HUES48 (cell line): ENCODE results near the gene LIPC.
A peak's percentile ranks its signal among the peaks of the same experiment; 100 is the strongest.

Experiments
- H3K27ac ChIP-seq: one replicate; pipeline ENCODE4 v1.7.0; 2013; ENCODE audit warnings: low read depth, low read length, inconsistent platforms
- H3K27me3 ChIP-seq: 2 replicates; pipeline ENCODE4 v1.6.1; 2013; ENCODE audit warnings: mild to moderate bottlenecking, low read length; ENCODE audit not compliant: control insufficient read depth, insufficient read depth
- H3K36me3 ChIP-seq: 2 replicates; pipeline ENCODE4 v1.6.1; 2013; ENCODE audit warnings: low read length; ENCODE audit not compliant: control insufficient read depth, insufficient read depth
- H3K4me1 ChIP-seq: 2 replicates; pipeline ENCODE4 v1.6.1; 2013; ENCODE audit warnings: mild to moderate bottlenecking, low read length; ENCODE audit not compliant: control insufficient read depth, insufficient read depth
- H3K4me3 ChIP-seq: 2 replicates; pipeline ENCODE4 v1.5.1; 2013; ENCODE audit warnings: mild to moderate bottlenecking, low read depth, low read length
- H3K9ac ChIP-seq: 2 replicates; pipeline ENCODE4 v1.6.1; 2013; ENCODE audit warnings: mild to moderate bottlenecking, low read depth, low read length, moderate library complexity
- H3K9me3 ChIP-seq: 2 replicates; pipeline ENCODE4 v1.6.1; 2013; ENCODE audit warnings: low read length; ENCODE audit not compliant: control insufficient read depth, insufficient read depth

LIPC gene

GRCh38 chr15:58465866-58466517 lies 34.2 kb downstream of the LIPC start:
- H3K9me3 ChIP-seq: no peaks in the 10 kb centered on the region
- no peaks in the 10 kb centered on the region for H3K27me3 ChIP-seq
- no peak overlapping the region for H3K27ac ChIP-seq
- no peaks in the 10 kb centered on the region for H3K36me3 ChIP-seq
- no peak overlapping the region for H3K4me3 ChIP-seq
- H3K9ac ChIP-seq: no peak overlapping the region
- peaks cover 8% of the 10 kb centered on the region for H3K4me1 ChIP-seq

- Histone ChIP-seq H3K27ac (no peak overlapping the region), H3K27me3 (no peaks in the 10 kb centered on the region), H3K4me1 (peaks cover 8% of the 10 kb centered on the region), H3K9ac (no peak overlapping the region), H3K36me3 (no peaks in the 10 kb centered on the region), H3K9me3 (no peaks in the 10 kb centered on the region), H3K4me3 (no peak overlapping the region)
Observed at GRCh38 chr15:58466566-58466965, 34.8 kb downstream of the LIPC start.

- Histone ChIP-seq H3K4me3 (no peak overlapping the region), H3K9ac (no peak overlapping the region), H3K27me3 (no peaks in the 10 kb centered on the region)
Observed at GRCh38 chr15:58467121-58467721, 35.4 kb downstream of the LIPC start.

GRCh38 chr15:58467722-58468423 lies 36.1 kb downstream of the LIPC start:
- Histone ChIP-seq H3K4me1 (peaks cover 11% of the 10 kb centered on the region), H3K9me3 (no peaks in the 10 kb centered on the region), H3K27ac (no peak overlapping the region), H3K27me3 (no peaks in the 10 kb centered on the region), H3K4me3 (no peak overlapping the region), H3K36me3 (no peaks in the 10 kb centered on the region), H3K9ac (no peak overlapping the region)

More at GRCh38 chr15:58467121-58467721, 35.4 kb downstream of the LIPC start:
- peaks cover 8% of the 10 kb centered on the region for H3K4me1 ChIP-seq
- no peaks in the 10 kb centered on the region for H3K9me3 ChIP-seq
- no peaks in the 10 kb centered on the region for H3K36me3 ChIP-seq
- no peak overlapping the region for H3K27ac ChIP-seq

- no peak overlapping the region for H3K4me3 ChIP-seq
- H3K36me3 ChIP-seq: no peaks in the 10 kb centered on the region
- peak overlapping the region; percentile 85 for H3K27ac ChIP-seq
- no peaks in the 10 kb centered on the region for H3K9me3 ChIP-seq
- H3K9ac ChIP-seq: no peak overlapping the region
- H3K27me3 ChIP-seq: no peaks in the 10 kb centered on the region
- peaks cover 18% of the 10 kb centered on the region for H3K4me1 ChIP-seq
Observed at GRCh38 chr15:58469432-58470353, 37.9 kb downstream of the LIPC start.

- Histone ChIP-seq H3K4me3 (no peak overlapping the region), H3K4me1 (peaks cover 18% of the 10 kb centered on the region), H3K36me3 (no peaks in the 10 kb centered on the region), H3K27me3 (no peaks in the 10 kb centered on the region), H3K27ac (no peak overlapping the region), H3K9me3 (no peaks in the 10 kb centered on the region), H3K9ac (no peak overlapping the region)
Observed at GRCh38 chr15:58471348-58471747, 39.6 kb downstream of the LIPC start.

- Histone ChIP-seq H3K27me3 (no peaks in the 10 kb centered on the region), H3K9me3 (no peaks in the 10 kb centered on the region), H3K36me3 (no peaks in the 10 kb centered on the region), H3K27ac (no peak overlapping the region), H3K9ac (no peak overlapping the region), H3K4me3 (no peak overlapping the region), H3K4me1 (peaks cover 18% of the 10 kb centered on the region)
Observed at GRCh38 chr15:58472221-58472620, 40.4 kb downstream of the LIPC start.

GRCh38 chr15:58472821-58473581 lies 41.2 kb downstream of the LIPC start:
- H3K4me1 ChIP-seq: peaks cover 18% of the 10 kb centered on the region
- H3K27me3 ChIP-seq: no peaks in the 10 kb centered on the region
- H3K9me3 ChIP-seq: no peaks in the 10 kb centered on the region
- peak overlapping the region; percentile 36 for H3K27ac ChIP-seq
- H3K9ac ChIP-seq: no peak overlapping the region
- no peak overlapping the region for H3K4me3 ChIP-seq
- no peaks in the 10 kb centered on the region for H3K36me3 ChIP-seq

- Histone ChIP-seq H3K27ac (no peak overlapping the region), H3K4me1 (peaks cover 18% of the 10 kb centered on the region)
Observed at GRCh38 chr15:58473724-58474123, 41.9 kb downstream of the LIPC start.

GRCh38 chr15:58474741-58475323 lies 43.0 kb downstream of the LIPC start:
- no peak overlapping the region for H3K9ac ChIP-seq
- no peaks in the 10 kb centered on the region for H3K36me3 ChIP-seq
- no peak overlapping the region for H3K4me3 ChIP-seq
- H3K27ac ChIP-seq: no peak overlapping the region
- H3K9me3 ChIP-seq: no peaks in the 10 kb centered on the region
- peaks cover 12% of the 10 kb centered on the region for H3K4me1 ChIP-seq
- H3K27me3 ChIP-seq: no peaks in the 10 kb centered on the region

More at GRCh38 chr15:58473724-58474123, 41.9 kb downstream of the LIPC start:
- H3K9ac ChIP-seq: no peak overlapping the region
- no peaks in the 10 kb centered on the region for H3K36me3 ChIP-seq
- no peak overlapping the region for H3K4me3 ChIP-seq
- H3K9me3 ChIP-seq: no peaks in the 10 kb centered on the region
- H3K27me3 ChIP-seq: no peaks in the 10 kb centered on the region
